ENCODE data around the gene ZBTB34. TPM values are rescaled to one million over a fixed set of nuclear protein-coding genes. Genes with fewer than 3 reads are reported as not detected.

Gene ZBTB34
- total RNA-seq, 6 experiments from 2014 or later = 2.0 to 3.4 (median 2.3) TPM

GRCh38 chr9:126852086-126852688 lies 8.3 kb upstream of the ZBTB34 start:
- TF ChIP-seq CTCF (IDR thresholded peaks at IDR 0.05) (no peak), POLR2A (IDR thresholded peaks at IDR 0.05) (no peak)
- WGBS (ENCODE audit: insufficient coverage, low coverage, low lambda C conversion rate, missing lambda C conversion rate) = 39% methylated on average over 3 of the region's 3 CpGs
- H3K27me3 ChIP-seq = no peaks in the 10 kb centered on the region
- intact Hi-C loops (cut with DNase I) = no loop called here
- H3K4me1 ChIP-seq = no peaks in the 10 kb centered on the region
- H3K4me3 ChIP-seq = no peak overlapping the region
- DNase-seq (no peak), ATAC-seq (no peak)
- no peak overlapping the region for H3K27ac ChIP-seq
- H3K9me3 ChIP-seq = no peaks in the 10 kb centered on the region
- H3K36me3 ChIP-seq = no peaks in the 10 kb centered on the region

GRCh38 chr9:126853667-126854066 lies 6.8 kb upstream of the ZBTB34 start:
- intact Hi-C loops (cut with DNase I) = no loop called here
- no peaks in the 10 kb centered on the region for H3K27me3 ChIP-seq
- WGBS (ENCODE audit: insufficient coverage, low coverage, low lambda C conversion rate, missing lambda C conversion rate) = 64% methylated on average over 5 of the region's 5 CpGs
- DNase-seq = no peak
- no peak for ATAC-seq
- no peaks in the 10 kb centered on the region for H3K9me3 ChIP-seq
- no peaks in the 10 kb centered on the region for H3K4me1 ChIP-seq
- no peak overlapping the region for H3K27ac ChIP-seq
- H3K4me3 ChIP-seq = no peak overlapping the region
- no peaks in the 10 kb centered on the region for H3K36me3 ChIP-seq
- no peak for TF ChIP-seq POLR2A (IDR thresholded peaks at IDR 0.05)
- TF ChIP-seq CTCF (IDR thresholded peaks at IDR 0.05) = no peak

GRCh38 chr9:126854734-126855133 lies 5.7 kb upstream of the ZBTB34 start:
- Histone ChIP-seq H3K4me3 (no peak overlapping the region), H3K36me3 (no peaks in the 10 kb centered on the region), H3K4me1 (no peaks in the 10 kb centered on the region), H3K9me3 (no peaks in the 10 kb centered on the region), H3K27ac (no peak overlapping the region), H3K27me3 (no peaks in the 10 kb centered on the region)
- intact Hi-C loops (cut with DNase I) = no loop called here
- TF ChIP-seq CTCF (IDR thresholded peaks at IDR 0.05) (no peak), POLR2A (IDR thresholded peaks at IDR 0.05) (no peak)
- DNase-seq (no peak), ATAC-seq (no peak)
- 53% methylated on average over 7 of the region's 7 CpGs for WGBS (ENCODE audit: insufficient coverage, low coverage, low lambda C conversion rate, missing lambda C conversion rate)

GRCh38 chr9:126856326-126856877 lies 4.0 kb upstream of the ZBTB34 start:
- TF ChIP-seq POLR2A (IDR thresholded peaks at IDR 0.05) (no peak), CTCF (IDR thresholded peaks at IDR 0.05) (no peak)
- DNase-seq = no peak
- H3K27me3 ChIP-seq = no peaks in the 10 kb centered on the region
- no peaks in the 10 kb centered on the region for H3K36me3 ChIP-seq
- no peak for ATAC-seq
- 89% methylated on average over 6 of the region's 6 CpGs for WGBS (ENCODE audit: insufficient coverage, low coverage, low lambda C conversion rate, missing lambda C conversion rate)
- no peak overlapping the region for H3K27ac ChIP-seq
- no peak overlapping the region for H3K4me3 ChIP-seq
- intact Hi-C loops (cut with DNase I) = no loop called here
- no peaks in the 10 kb centered on the region for H3K9me3 ChIP-seq
- peaks cover 0 to under 1% (median 0%) of the 10 kb centered on the region in 4 donors for H3K4me1 ChIP-seq
